ENCODE data around the gene PLCB3. TPM values are rescaled to one million over a fixed set of nuclear protein-coding genes. Genes with fewer than 3 reads are reported as not detected.

Gene PLCB3
- total RNA-seq, 1 experiment from 2014 or later: 45.3 TPM

GRCh38 chr11:64258356-64258755 is 7.0 kb downstream of the PLCB3 start:
- no peaks in the 10 kb centered on the region for H3K4me1 ChIP-seq (ENCODE audit: insufficient read depth, low read length, poor library complexity, severe bottlenecking)
- H3K27ac ChIP-seq (ENCODE audit: low read depth, low read length, poor library complexity, severe bottlenecking): no peak overlapping the region
- TF ChIP-seq EZH2 (IDR thresholded peaks at IDR 0.05; ENCODE audit: borderline replicate concordance, low read depth, low read length, poor library complexity, severe bottlenecking) (no peak), CTCF (conservative IDR thresholded peaks at IDR 0.05; ENCODE audit: low read depth, low read length) (no peak)
- BruUV-seq (replicated peaks): no TSS peak
- H3K27me3 ChIP-seq (replicated peaks; ENCODE audit: insufficient read depth, low read depth, low read length, poor library complexity): no peaks in the 10 kb centered on the region
- H3K4me3 ChIP-seq (ENCODE audit: low read depth, low read length, poor library complexity, severe bottlenecking): no peak overlapping the region
- H3K9me3 ChIP-seq (ENCODE audit: low read depth, low read length, poor library complexity, severe bottlenecking): no peaks in the 10 kb centered on the region
- no peak for DNase-seq (ENCODE audit: low spot score)
- POLR2A ChIA-PET (ENCODE audit: low non-redundant PET): no interaction called here
- intact Hi-C loops (cut with micrococcal nuclease; ENCODE audit: unreplicated experiment): no loop called here
- CTCF ChIA-PET: no interaction called here
- peaks cover 72% of the 10 kb centered on the region for H3K36me3 ChIP-seq (ENCODE audit: insufficient read depth, low read length, poor library complexity, severe bottlenecking)

GRCh38 chr11:64258946-64259532 is 7.7 kb downstream of the PLCB3 start:
- Histone ChIP-seq H3K27me3 (replicated peaks; ENCODE audit: insufficient read depth, low read depth, low read length, poor library complexity) (no peaks in the 10 kb centered on the region), H3K27ac (ENCODE audit: low read depth, low read length, poor library complexity, severe bottlenecking) (no peak overlapping the region), H3K36me3 (ENCODE audit: insufficient read depth, low read length, poor library complexity, severe bottlenecking) (peaks cover 79% of the 10 kb centered on the region), H3K4me3 (ENCODE audit: low read depth, low read length, poor library complexity, severe bottlenecking) (no peak overlapping the region), H3K4me1 (ENCODE audit: insufficient read depth, low read length, poor library complexity, severe bottlenecking) (no peaks in the 10 kb centered on the region), H3K9me3 (ENCODE audit: low read depth, low read length, poor library complexity, severe bottlenecking) (no peaks in the 10 kb centered on the region)
- CTCF ChIA-PET: no interaction called here
- intact Hi-C loops (cut with micrococcal nuclease; ENCODE audit: unreplicated experiment): no loop called here
- POLR2A ChIA-PET (ENCODE audit: low non-redundant PET): no interaction called here
- TF ChIP-seq CTCF (conservative IDR thresholded peaks at IDR 0.05; ENCODE audit: low read depth, low read length) (no peak), EZH2 (IDR thresholded peaks at IDR 0.05; ENCODE audit: borderline replicate concordance, low read depth, low read length, poor library complexity, severe bottlenecking) (no peak)
- DNase-seq (ENCODE audit: low spot score): no peak
- BruUV-seq (replicated peaks): no TSS peak

DNA sequence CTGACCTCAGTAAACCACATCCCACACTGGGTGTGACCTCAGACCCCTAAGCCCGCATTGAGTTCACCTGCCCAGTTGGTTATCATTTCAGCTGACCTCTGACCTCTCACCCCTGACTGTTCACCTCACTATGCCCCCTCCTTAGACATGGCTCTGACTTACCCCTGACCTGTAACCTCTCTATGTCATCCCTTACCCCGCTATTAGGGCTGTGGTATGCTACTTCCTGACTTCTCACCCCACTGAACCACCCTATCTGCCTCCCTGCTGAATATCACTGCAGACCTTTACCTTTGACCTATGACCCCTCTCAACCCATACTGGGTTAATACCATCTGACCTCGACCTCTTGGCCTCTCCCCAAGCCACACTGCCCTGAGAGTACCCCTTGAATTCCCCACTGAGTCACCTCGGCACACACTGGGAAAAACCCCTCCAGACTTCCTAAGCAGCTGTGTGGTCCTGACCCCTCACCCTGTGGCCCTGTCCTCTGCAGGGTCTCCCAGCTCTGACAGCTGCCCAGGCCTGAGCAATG is 8.3 kb downstream of the PLCB3 start:
- Histone ChIP-seq H3K36me3 (ENCODE audit: insufficient read depth, low read length, poor library complexity, severe bottlenecking) (peaks cover 79% of the 10 kb centered on the region), H3K9me3 (ENCODE audit: low read depth, low read length, poor library complexity, severe bottlenecking) (no peaks in the 10 kb centered on the region), H3K27me3 (replicated peaks; ENCODE audit: insufficient read depth, low read depth, low read length, poor library complexity) (no peaks in the 10 kb centered on the region), H3K4me3 (ENCODE audit: low read depth, low read length, poor library complexity, severe bottlenecking) (no peak overlapping the region), H3K27ac (ENCODE audit: low read depth, low read length, poor library complexity, severe bottlenecking) (no peak overlapping the region), H3K4me1 (ENCODE audit: insufficient read depth, low read length, poor library complexity, severe bottlenecking) (no peaks in the 10 kb centered on the region)
- no TSS peak for BruUV-seq (replicated peaks)
- POLR2A ChIA-PET (ENCODE audit: low non-redundant PET): no interaction called here
- CTCF ChIA-PET: no interaction called here
- intact Hi-C loops (cut with micrococcal nuclease; ENCODE audit: unreplicated experiment): no loop called here
- no peak for TF ChIP-seq EZH2 (IDR thresholded peaks at IDR 0.05; ENCODE audit: borderline replicate concordance, low read depth, low read length, poor library complexity, severe bottlenecking)
- no peak for TF ChIP-seq CTCF (conservative IDR thresholded peaks at IDR 0.05; ENCODE audit: low read depth, low read length)
- no peak for DNase-seq (ENCODE audit: low spot score)
